Activated T-helper 1 cell treated with anti-CD3 and anti-CD28 coated beads, Interleukin-12 subunit alpha, Interleukin-12 subunit beta, Interleukin-2, Interleukin-4 antibody, amounts not matched to agents 30 ng/mL and 10 ng/mL and 1 ng/mL, durations not matched to agents 14 hours and 24 hours and 36 hours (primary cell): Measurements from ENCODE around the gene BNIPL. TPM values are rescaled to one million over a fixed set of nuclear protein-coding genes. Genes with fewer than 3 reads are reported as not detected.

Experiments
- DNase-seq: peaks from one replicate; pipeline ENCODE4 v3.0.0; 2021; ENCODE audit warnings: low spot score
- H3K27ac Mint-ChIP-seq: one replicate; pipeline ENCODE4 v1.8.0; 2021; ENCODE audit warnings: mild to moderate bottlenecking, mixed read lengths
- H3K27me3 Mint-ChIP-seq: one replicate; pipeline ENCODE4 v1.8.0; 2022; ENCODE audit warnings: mild to moderate bottlenecking, moderate library complexity, mixed read lengths; ENCODE audit not compliant: insufficient read depth
- H3K36me3 Mint-ChIP-seq: one replicate; pipeline ENCODE4 v1.8.0; 2021; ENCODE audit warnings: low read depth, mixed read lengths
- H3K4me1 Mint-ChIP-seq: one replicate; pipeline ENCODE4 v1.8.0; 2021; ENCODE audit warnings: low read depth, mixed read lengths
- H3K4me3 Mint-ChIP-seq: one replicate; pipeline ENCODE4 v1.8.0; 2021; ENCODE audit warnings: mild to moderate bottlenecking, moderate library complexity, mixed read lengths
- H3K9me3 Mint-ChIP-seq: one replicate; pipeline ENCODE4 v1.8.0; 2021; ENCODE audit warnings: mixed read lengths
- intact Hi-C: fragments of 100-400 bp; cut with micrococcal nuclease; formaldehyde crosslinking; loops from one replicate; pipeline ENCODE4 v1.15.1; 2024
- total RNA-seq: library from RNA; stranded (reverse); gene quantifications from 2 replicates; pipeline ENCODE4 v1.2.3, GENCODE V29; 2022

The BNIPL gene
- total RNA-seq, 1 donor from 2014 or later: 0.70 TPM

DNA sequence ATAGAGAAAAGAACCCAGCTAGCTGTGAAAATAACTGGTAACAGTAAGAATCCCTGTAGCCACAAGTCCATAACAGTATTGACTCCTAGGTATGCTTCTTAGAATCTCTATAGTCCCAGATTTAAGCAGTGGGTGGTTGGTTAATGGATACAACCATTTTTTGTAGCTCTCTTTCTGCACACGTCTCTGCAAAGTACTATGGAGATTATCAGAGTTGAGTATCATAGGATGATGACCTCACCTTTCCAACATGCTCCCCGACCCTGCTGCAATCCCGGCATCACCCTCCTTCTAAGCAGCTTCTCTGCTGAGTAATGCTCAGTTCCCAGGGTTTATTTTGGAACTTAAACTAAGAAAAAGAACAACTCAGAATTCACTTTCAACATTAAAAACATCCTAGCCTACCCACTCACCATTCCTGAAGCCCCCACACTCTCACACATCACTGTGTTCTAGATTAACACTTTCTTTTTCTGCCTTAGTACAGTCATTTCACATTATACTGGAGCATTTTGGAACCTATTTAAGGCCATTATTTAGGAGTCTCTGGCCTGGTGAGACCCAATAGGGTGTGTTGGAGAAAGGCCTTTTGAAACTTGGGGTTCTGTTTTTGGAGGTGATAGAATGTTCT is 26.5 kb downstream of the BNIPL start:
- Mint-ChIP-seq H3K9me3 (no peaks in the 10 kb centered on the region), H3K27ac (no peak overlapping the region), H3K4me1 (peaks cover 32% of the 10 kb centered on the region), H3K36me3 (peaks cover 25% of the 10 kb centered on the region), H3K27me3 (no peaks in the 10 kb centered on the region), H3K4me3 (no peak overlapping the region)
- no peak for DNase-seq
- intact Hi-C loops: no loop called here

DNA sequence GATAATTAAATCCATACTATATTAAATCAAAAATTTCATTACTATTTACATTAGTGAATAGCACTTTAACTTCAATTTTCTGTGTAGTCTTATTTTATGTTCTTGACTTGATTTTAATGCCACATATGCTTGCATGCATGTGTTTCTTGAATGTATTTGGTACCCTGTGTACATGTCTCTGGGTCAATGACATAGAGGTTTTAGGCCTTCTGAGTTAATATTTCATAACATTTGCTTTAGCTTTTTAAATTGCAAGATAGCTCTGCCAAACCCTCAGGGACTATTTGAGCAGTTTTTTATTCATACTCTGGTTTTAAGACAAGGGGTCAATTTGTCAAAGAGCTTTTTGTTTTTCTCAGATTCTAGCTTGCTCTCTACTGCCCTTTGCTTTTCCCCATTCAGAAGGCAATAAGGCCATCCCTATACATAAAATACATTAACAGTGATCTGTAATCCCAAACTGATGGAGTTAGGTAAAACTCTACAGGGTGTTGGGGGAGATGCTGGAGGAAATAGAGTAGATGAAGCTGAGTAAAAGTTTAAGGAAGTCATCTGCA is 28.8 kb downstream of the BNIPL start:
- intact Hi-C loops: no loop called here

DNA sequence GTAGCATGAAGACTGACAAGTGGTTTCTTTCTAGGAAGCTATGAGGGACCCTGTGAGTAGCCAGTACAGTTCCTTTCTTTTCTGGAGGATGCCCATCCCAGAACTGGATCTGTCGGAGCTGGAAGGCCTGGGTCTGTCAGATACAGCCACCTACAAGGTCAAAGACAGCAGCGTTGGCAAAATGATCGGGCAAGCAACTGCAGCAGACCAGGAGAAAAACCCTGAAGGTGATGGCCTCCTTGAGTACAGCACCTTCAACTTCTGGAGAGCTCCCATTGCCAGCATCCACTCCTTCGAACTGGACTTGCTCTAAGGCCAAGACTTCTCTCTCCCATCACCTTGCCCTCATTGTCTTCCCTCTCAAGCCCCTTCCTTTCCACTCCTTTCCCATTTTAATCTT is 30.8 kb downstream of the BNIPL start:
- H3K27ac Mint-ChIP-seq: no peak overlapping the region
- H3K4me1 Mint-ChIP-seq: peaks cover 22% of the 10 kb centered on the region
- H3K27me3 Mint-ChIP-seq: no peaks in the 10 kb centered on the region
- H3K36me3 Mint-ChIP-seq: peaks cover 14% of the 10 kb centered on the region
- H3K4me3 Mint-ChIP-seq: no peak overlapping the region
- DNase-seq: no peak
- intact Hi-C loops: no loop called here
- no peaks in the 10 kb centered on the region for H3K9me3 Mint-ChIP-seq

More for the DNA sequence above, 28.8 kb downstream of the BNIPL start:
- H3K4me3 Mint-ChIP-seq: no peak overlapping the region
- no peak overlapping the region for H3K27ac Mint-ChIP-seq
- H3K4me1 Mint-ChIP-seq: peaks cover 36% of the 10 kb centered on the region
- DNase-seq: no peak
- H3K9me3 Mint-ChIP-seq: no peaks in the 10 kb centered on the region
- H3K27me3 Mint-ChIP-seq: no peaks in the 10 kb centered on the region
- peaks cover 14% of the 10 kb centered on the region for H3K36me3 Mint-ChIP-seq

DNA sequence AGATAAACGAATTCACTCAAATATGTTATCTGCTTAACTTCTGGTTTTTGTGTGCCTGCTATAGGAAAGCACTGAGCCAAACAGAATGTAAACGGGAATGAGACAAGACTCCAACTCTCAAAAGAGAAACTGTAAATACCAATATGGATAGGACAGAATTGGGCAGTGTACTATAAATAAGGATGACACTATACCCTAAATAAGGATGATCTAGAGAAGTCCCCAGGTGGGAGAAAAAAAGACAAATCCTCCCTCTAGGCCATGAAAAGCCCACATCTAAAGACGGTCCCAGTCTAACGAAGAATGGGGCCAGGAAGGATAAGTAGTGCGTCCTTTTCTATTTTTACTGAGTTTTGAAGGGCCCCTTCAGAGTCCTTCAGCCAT is 32.7 kb downstream of the BNIPL start:
- no peak for DNase-seq
- Mint-ChIP-seq H3K36me3 (peaks cover 16% of the 10 kb centered on the region), H3K9me3 (no peaks in the 10 kb centered on the region), H3K4me1 (peaks cover 17% of the 10 kb centered on the region), H3K27me3 (no peaks in the 10 kb centered on the region), H3K4me3 (peak overlapping the region; percentile 98), H3K27ac (peak overlapping the region; percentile 72)
- intact Hi-C loops: no loop called here

GRCh38 chr1:151070474-151071276 is 34.3 kb downstream of the BNIPL start, which contains the start of gene GABPB2:
TSS of gene GABPB2 (plus strand) at chr1:151070761. CDS start at chr1:151088190, 17,429 bp downstream.
- Mint-ChIP-seq H3K9me3 (no peaks in the 10 kb centered on the region), H3K27ac (peak within 1 kb of the TSS; percentile 100), H3K4me3 (peak within 1 kb of the TSS; percentile 98), H3K27me3 (no peaks in the 10 kb centered on the region), H3K36me3 (peaks cover 14% of the 10 kb centered on the region), H3K4me1 (peaks cover 17% of the 10 kb centered on the region)
- peak; percentile 81 for DNase-seq
- intact Hi-C loops: loop anchor here (1.0 to 2.0 kb wide), 10 partner anchors 11 to 256 kb away; partner anchors contain the start of genes ARNT, CDC42SE1, LYSMD1 and PI4KB

DNA sequence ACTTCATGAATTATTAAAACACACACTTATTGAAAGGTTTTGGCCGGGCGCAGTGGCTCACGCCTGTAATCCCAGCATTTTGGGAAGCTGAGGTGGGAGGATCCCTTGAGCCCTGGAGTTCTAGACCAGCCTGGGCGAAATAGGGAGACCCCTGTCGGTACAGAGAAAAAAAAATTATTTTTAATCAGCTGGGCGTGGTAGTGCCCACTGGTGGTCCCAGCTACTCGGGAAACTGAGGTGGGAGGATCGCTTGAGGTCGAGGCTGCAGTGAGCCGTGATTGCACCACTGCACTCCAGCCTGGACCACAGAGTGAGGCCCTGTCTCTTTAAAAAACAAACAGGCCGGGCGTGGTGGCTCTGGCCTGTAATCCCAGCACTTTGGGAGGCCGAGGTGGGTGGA is 35.8 kb downstream of the BNIPL start:
- no peak for DNase-seq
- intact Hi-C loops: no loop called here
- no peaks in the 10 kb centered on the region for H3K9me3 Mint-ChIP-seq
- H3K27ac Mint-ChIP-seq: peak overlapping the region; percentile 100
- no peaks in the 10 kb centered on the region for H3K27me3 Mint-ChIP-seq
- peaks cover 17% of the 10 kb centered on the region for H3K4me1 Mint-ChIP-seq
- peak overlapping the region; percentile 98 for H3K4me3 Mint-ChIP-seq
- peaks cover 14% of the 10 kb centered on the region for H3K36me3 Mint-ChIP-seq

DNA sequence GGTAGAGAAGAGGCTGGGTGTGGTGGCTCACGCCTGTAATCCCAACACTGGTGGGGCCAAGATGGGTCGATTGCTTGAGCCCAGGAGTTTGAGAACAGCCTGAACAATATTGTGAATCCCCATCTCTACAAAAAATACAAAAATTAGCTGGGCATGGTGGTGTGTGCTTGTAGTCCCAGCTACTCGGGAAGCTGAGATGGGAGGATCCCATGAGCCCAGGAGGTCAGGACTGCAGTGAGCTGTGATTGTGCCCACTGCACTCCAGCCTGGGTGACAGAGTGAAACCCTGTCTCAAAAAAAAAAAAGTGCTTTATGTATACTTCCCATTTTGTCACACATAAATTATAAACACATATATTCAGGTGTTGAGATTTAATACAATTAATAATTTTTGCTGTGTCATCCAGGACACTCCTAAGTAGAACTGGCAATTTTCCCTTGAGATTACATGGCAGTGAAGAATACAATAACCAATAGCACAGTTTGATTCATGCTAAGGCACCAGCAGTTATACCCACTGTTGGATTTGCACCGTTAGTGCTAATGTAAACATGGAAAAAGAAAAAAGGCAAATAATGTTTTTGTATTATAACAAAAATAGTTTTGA is 49.7 kb downstream of the BNIPL start:
- intact Hi-C loops: no loop called here
- Mint-ChIP-seq H3K9me3 (no peaks in the 10 kb centered on the region), H3K27me3 (no peaks in the 10 kb centered on the region), H3K4me1 (no peaks in the 10 kb centered on the region), H3K36me3 (no peaks in the 10 kb centered on the region), H3K27ac (no peak overlapping the region), H3K4me3 (no peak overlapping the region)
- no peak for DNase-seq

Other genes starting within 250 kb of the BNIPL start
- 1.8 and 2.7 TPM in 2 replicates for gene CTSK, start 228.3 kb upstream of the BNIPL start, total RNA-seq
- gene ARNT, start 160.0 kb upstream of the BNIPL start, total RNA-seq: 32.4 and 32.5 TPM in 2 replicates
- not detected in 2 replicates for gene CTXND2, start 149.4 kb upstream of the BNIPL start, total RNA-seq
- gene SETDB1, start 110.2 kb upstream of the BNIPL start, total RNA-seq: 60.6 and 63.7 TPM in 2 replicates
- 188 and 191 TPM in 2 replicates for gene CERS2, start 61.8 kb upstream of the BNIPL start, total RNA-seq
- not detected in 2 replicates for gene ANXA9, start 54.3 kb upstream of the BNIPL start, total RNA-seq
- gene MINDY1, start 29.7 kb upstream of the BNIPL start, total RNA-seq: 12.0 and 13.4 TPM in 2 replicates
- 15.0 and 15.4 TPM in 2 replicates for gene PRUNE1, start 28.1 kb upstream of the BNIPL start, total RNA-seq
- gene C1orf56, start 11.2 kb downstream of the BNIPL start, total RNA-seq: 1.6 and 1.7 TPM in 2 replicates
- 216 and 219 TPM in 2 replicates for gene CDC42SE1, start 23.0 kb downstream of the BNIPL start, total RNA-seq
- 3.5 and 3.7 TPM in 2 replicates for gene MLLT11, start 23.8 kb downstream of the BNIPL start, total RNA-seq
- gene GABPB2, start 34.2 kb downstream of the BNIPL start, total RNA-seq: 19.4 and 21.5 TPM in 2 replicates
- gene SEMA6C, start 110.0 kb downstream of the BNIPL start, total RNA-seq: 3.6 and 4.3 TPM in 2 replicates
- 38.0 and 38.5 TPM in 2 replicates for gene TNFAIP8L2, start 120.1 kb downstream of the BNIPL start, total RNA-seq
- gene LYSMD1, start 129.3 kb downstream of the BNIPL start, total RNA-seq: 4.0 and 5.0 TPM in 2 replicates
- 111 and 117 TPM in 2 replicates for gene SCNM1, start 129.6 kb downstream of the BNIPL start, total RNA-seq
- 2.6 and 2.9 TPM in 2 replicates for gene TMOD4, start 139.4 kb downstream of the BNIPL start, total RNA-seq
- 90.0 and 96.4 TPM in 2 replicates for gene VPS72, start 153.6 kb downstream of the BNIPL start, total RNA-seq
- 98.9 and 101 TPM in 2 replicates for gene PIP5K1A, start 162.0 kb downstream of the BNIPL start, total RNA-seq
- gene PSMD4, start 218.1 kb downstream of the BNIPL start, total RNA-seq: 276 and 285 TPM in 2 replicates
- 26.9 and 27.3 TPM in 2 replicates for gene ZNF687, start 245.7 kb downstream of the BNIPL start, total RNA-seq